Fibroblast of the aortic adventitia (primary cell): ENCODE data around the gene CCDC92. TPM values are rescaled to one million over a fixed set of nuclear protein-coding genes. Genes with fewer than 3 reads are reported as not detected.

Experiments used
- DNase-seq: peaks from one replicate; pipeline ENCODE4 v3.0.0-alpha.2; 2010; ENCODE audit warnings: low read depth
- H3K4me3 ChIP-seq: 2 replicates; pipeline ENCODE4 v1.5.1; 2011; ENCODE audit warnings: low read depth, mild to moderate bottlenecking, control low read depth, low read length, moderate library complexity
- total RNA-seq: library from RNA; depleted of rRNA; stranded (reverse); fragments of >200 nt; gene quantifications from 2 replicates; pipeline ENCODE4 v1.2.3, GENCODE V29; 2012; ENCODE audit warnings: low replicate concordance
- TF ChIP-seq, protein P1 (sequence below): IDR thresholded peaks from 2 replicates; pipeline ENCODE4 v1.5.1; 2011; ENCODE audit warnings: mild to moderate bottlenecking, low read length, control low read depth, inconsistent platforms; ENCODE audit not compliant: insufficient read depth

The CCDC92 gene
- total RNA-seq, 1 donor: 22.7 TPM

DNA sequence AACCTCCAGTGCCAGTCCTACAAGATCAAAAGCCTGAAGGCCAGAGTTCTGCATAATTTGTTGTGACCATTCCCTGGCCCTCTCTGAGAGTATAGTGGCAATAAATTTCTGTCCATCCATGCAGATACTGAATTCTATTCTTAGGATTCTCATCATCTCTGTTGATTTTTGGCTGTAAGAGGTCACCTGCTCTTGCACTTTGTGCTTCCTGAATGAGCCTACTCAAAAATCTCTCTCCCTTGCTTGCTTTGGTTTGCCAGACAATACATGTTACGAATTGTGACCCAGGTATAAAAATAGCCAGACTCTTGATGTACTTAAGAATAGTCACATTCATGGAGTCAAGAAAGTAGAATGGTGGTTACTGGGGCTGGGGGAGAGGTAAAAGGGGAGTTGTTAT is 17.1 kb upstream of the CCDC92 start:
- TF ChIP-seq, protein P1, sequence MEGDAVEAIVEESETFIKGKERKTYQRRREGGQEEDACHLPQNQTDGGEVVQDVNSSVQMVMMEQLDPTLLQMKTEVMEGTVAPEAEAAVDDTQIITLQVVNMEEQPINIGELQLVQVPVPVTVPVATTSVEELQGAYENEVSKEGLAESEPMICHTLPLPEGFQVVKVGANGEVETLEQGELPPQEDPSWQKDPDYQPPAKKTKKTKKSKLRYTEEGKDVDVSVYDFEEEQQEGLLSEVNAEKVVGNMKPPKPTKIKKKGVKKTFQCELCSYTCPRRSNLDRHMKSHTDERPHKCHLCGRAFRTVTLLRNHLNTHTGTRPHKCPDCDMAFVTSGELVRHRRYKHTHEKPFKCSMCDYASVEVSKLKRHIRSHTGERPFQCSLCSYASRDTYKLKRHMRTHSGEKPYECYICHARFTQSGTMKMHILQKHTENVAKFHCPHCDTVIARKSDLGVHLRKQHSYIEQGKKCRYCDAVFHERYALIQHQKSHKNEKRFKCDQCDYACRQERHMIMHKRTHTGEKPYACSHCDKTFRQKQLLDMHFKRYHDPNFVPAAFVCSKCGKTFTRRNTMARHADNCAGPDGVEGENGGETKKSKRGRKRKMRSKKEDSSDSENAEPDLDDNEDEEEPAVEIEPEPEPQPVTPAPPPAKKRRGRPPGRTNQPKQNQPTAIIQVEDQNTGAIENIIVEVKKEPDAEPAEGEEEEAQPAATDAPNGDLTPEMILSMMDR: no peak
- DNase-seq: no peak
- no peak overlapping the region for H3K4me3 ChIP-seq

DNA sequence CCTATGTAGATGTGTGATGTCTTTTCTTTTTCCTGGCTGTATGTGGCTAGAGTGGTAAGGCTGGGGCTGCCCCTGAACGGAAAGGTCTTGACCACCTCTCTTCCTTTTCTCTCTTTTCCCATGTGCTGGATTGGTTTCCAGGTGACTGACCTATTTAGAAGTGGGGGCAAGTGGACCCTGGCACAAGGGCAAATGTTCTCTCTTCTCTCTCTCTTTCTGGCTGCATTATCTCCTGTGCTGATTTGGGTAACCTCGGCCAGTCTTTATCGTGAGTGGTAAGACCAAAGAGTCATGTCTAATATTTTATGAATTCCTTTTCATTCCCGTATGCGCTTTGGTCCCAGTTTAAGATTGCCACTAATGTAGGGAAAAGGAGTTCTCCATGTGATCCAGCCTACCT is 16.5 kb upstream of the CCDC92 start:
- DNase-seq: no peak
- TF ChIP-seq, protein P1: no peak
- no peak overlapping the region for H3K4me3 ChIP-seq

DNA sequence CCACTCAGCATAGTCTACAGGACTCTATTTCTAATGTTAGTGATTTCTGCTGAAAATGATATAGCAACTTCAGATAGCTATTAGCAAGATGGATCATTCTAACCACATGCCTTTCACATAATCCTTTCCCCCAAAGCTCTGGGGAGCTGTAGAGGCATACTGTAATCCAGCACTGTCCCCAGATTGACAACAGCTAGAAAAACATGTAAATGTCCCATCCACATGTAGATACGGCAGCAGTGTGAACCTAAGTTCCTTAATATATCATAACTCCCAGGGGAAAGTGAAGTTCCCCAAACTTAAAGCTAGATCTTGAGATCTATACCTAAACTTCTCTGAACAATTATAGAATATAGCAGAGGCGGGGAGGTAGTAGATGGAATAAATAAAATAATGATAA is 14.4 kb upstream of the CCDC92 start:
- TF ChIP-seq, protein P1: no peak
- no peak for DNase-seq
- no peak overlapping the region for H3K4me3 ChIP-seq

DNA sequence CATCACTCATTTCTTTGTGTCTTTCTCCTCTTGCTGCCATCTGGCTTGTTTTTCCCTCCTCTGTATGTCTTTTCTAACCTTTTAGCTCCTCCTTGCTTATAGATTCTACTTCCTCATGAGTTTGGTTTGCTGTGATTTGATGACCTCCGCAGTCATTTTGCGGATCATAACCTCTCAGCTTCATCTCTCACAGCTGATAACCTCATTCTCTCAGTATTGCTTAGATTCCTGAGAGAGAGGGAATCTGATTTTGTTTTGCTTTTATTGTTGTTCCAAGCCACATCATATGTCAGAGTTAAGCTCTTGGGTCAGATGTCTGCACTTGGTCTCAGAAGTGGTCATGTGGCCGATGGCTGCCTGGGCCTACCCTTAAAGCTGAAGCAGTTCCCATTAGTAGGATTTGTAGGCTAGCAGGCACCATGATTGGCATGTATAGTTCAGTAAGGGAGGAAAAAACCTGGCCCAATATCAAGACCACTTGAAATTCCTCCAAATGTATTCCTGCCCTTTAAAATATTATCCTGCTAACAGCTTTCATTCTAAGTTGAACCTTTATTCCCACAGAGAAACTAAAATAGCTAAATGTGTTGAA is 13.8 kb upstream of the CCDC92 start:
- TF ChIP-seq, protein P1: no peak
- no peak for DNase-seq

DNA sequence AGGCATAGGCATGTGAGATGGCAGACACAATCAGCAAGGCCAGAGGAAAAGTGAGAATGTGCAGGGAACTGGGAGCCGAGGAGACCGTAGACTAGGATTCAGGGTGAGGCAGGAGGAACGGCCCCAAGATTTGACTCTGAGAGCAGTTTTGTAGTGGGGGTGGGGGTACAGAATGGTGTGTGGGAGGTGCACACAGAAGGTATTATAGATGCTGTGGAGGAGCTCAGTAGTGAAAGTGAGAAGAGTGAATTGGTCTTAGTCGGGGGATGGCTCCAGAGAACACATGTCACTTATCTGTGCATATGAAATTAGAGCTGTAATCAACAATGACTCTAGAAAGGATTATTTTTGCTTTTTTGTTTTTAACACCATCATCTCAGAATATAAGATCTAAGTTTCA is 12.3 kb upstream of the CCDC92 start:
- no peak overlapping the region for H3K4me3 ChIP-seq
- TF ChIP-seq, protein P1: no peak
- no peak for DNase-seq

More for the DNA sequence above, 13.8 kb upstream of the CCDC92 start:
- no peak overlapping the region for H3K4me3 ChIP-seq

DNA sequence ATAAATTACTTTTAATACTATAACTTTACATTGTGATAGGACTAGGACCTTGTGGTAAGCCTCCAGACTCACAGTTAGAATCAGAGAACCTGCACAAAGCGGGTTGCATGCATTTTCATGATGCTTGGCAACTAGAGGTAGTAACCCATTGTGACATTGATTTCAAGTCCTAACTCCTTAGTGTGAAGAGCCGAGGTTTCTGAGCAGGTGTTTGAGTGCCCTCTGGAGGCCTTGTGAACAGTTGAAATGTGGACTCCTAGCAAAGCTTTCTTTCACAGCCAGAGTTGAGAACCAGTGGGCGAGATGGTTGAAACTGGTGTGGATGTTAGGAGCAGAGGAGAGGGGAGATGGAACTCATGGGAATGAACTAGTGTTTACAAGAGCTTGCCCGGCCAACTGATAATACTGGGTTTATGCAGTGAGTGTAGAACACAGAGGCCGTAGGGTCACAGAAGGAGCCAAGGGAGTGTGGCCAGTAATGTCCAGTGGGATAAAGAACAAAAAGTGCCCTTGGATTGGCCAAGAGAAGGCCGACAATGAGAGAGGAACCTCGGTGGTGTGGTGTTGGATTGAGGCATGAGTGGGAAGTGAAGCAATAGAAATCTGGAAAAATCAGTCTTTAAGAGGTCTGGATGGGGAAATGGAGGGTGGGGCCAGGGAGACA is 11.3 kb upstream of the CCDC92 start:
- peak; percentile 85 for DNase-seq
- H3K4me3 ChIP-seq: no peak overlapping the region

More for the DNA sequence above, 11.3 kb upstream of the CCDC92 start:
- TF ChIP-seq, protein P1: peak; percentile 74
